Stimulated activated CD4-positive, alpha-beta T cell treated with anti-CD3 and anti-CD28 coated beads, Interleukin-15, amount 100 ng/mL, for 1 hour (primary cell): ENCODE data around the gene CRYBG3.

ENCODE experiments used
- DNase-seq, 2 donors: peaks; one replicate each; pipeline ENCODE4 v3.0.0-alpha.2; 2020; ENCODE audit warnings: low read depth in 1 of 2, low spot score in 1 of 2

Gene CRYBG3

GRCh38 chr3:97835761-97836160 lies 13.9 kb downstream of the CRYBG3 start:
- no peak for DNase-seq

GRCh38 chr3:97838393-97838792 lies 16.6 kb downstream of the CRYBG3 start:
- no peak for DNase-seq

GRCh38 chr3:97839944-97840343 lies 18.1 kb downstream of the CRYBG3 start:
- DNase-seq = no peak

GRCh38 chr3:97841304-97841703 lies 19.5 kb downstream of the CRYBG3 start:
- DNase-seq = no peak

- no peak for DNase-seq
Observed at GRCh38 chr3:97841956-97842355, 20.1 kb downstream of the CRYBG3 start.

DNA sequence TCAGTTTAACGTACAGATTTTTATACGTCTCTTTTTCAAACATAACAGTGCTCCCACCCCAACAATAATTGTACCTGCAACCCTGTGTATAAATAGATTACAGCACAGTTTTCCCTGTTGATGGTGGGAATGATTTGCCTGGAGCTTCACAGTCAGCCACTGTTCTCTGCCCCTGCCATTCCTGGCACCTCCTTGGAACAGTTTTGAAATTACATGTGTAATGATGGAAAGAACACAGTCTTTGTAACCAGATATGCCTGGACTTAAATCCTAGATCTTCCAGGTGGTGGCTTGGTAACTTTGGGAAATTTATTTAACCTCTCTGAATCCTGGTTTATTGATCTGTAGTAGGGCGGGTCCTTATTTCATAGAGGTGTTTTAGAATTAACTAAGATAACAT lies 27.0 kb downstream of the CRYBG3 start:
- no peak for DNase-seq

GRCh38 chr3:97857401-97857800 lies 35.6 kb downstream of the CRYBG3 start:
- DNase-seq = no peak

- no peak for DNase-seq
Observed at GRCh38 chr3:97860364-97860763, 38.6 kb downstream of the CRYBG3 start.

DNA sequence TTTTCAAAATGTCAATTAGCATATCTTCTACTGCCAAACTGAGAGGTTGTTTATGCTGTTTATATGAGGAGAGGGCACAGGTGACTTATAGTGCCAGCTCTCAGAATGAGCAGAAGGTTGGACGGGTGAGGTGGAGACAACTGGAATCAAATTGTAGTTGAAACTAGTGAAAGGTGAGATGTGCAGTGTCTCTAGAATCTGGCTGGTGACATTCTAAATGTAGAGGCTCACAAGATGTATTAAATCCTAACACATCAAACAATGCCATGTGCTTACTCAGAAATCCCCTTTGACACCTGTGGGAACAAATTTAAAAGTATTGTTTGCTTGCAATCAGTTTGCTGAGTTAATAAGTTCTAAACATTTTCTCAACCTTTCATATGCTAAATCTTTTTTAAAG lies 40.8 kb downstream of the CRYBG3 start:
- no peak for DNase-seq

DNA sequence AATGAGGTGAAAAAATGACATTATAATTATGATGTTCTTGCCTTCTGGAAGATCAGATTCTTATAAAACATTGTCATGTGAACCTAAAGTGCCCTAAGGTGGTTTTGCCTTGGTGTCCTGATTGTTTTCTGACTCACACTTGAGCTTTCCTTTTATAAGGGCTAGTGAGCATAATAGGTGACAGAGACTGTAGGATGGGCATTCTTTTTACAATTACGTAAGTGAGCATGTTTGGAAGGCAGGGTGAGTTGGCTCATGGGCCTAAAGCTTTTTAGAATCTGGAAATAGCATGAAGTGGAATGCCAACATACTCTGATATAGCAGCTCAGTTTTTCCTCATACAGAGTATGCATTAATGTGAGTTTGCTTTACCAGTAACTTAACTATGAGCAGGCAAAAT lies 41.2 kb downstream of the CRYBG3 start:
- no peak for DNase-seq

GRCh38 chr3:97863775-97864174 lies 42.0 kb downstream of the CRYBG3 start:
- DNase-seq = no peak

- no peak for DNase-seq
Observed at GRCh38 chr3:97871186-97871585, 49.4 kb downstream of the CRYBG3 start.

- peak in 1 of 2 donors; percentile 4 for DNase-seq
Observed at GRCh38 chr3:97871801-97872524, 50.2 kb downstream of the CRYBG3 start.

DNA sequence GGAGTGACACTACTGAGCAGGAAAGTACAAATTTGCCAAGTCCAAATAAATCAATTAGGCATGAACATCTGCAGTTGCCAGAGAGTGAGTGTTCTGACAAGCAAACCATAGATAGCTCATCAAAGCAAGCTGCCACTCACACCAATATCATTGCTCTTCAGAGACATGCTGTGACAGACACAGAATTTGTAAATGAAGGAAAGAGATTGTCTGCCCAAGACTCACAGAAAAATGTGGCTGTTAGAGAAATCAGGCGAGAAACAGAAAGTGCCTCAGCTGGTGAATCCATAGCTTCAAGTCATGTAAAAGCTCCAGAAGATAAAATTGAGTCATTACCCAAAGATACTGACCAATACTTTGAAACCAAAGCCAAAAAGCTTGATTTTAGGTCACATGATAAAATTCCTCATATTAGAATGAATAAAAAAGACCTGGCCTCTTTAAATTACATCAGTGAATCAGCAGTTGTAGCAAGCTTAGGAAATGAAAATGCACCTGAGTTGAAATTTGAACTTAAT lies 50.8 kb downstream of the CRYBG3 start:
- no peak for DNase-seq

DNA sequence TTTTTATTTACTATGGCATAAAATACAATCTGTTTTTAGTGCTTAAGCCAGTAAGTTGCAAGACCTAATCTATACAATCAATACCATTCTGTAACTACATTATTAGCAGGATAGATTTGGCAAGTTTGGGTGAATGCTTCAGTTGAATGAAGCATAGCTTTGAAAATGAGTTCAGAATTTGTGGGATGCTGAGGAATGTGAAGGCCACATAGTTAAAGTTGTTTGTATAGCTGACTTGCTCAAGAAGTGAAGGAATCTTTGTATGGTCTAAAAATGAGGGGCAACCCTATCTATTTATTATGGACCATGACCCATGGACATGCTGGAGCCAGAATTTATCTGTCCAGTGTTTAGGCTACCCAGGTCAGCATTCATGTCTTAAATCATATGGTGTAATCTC lies 58.5 kb downstream of the CRYBG3 start:
- DNase-seq = no peak

- DNase-seq = no peak
Observed at GRCh38 chr3:97882975-97883598, 61.3 kb downstream of the CRYBG3 start.

DNA sequence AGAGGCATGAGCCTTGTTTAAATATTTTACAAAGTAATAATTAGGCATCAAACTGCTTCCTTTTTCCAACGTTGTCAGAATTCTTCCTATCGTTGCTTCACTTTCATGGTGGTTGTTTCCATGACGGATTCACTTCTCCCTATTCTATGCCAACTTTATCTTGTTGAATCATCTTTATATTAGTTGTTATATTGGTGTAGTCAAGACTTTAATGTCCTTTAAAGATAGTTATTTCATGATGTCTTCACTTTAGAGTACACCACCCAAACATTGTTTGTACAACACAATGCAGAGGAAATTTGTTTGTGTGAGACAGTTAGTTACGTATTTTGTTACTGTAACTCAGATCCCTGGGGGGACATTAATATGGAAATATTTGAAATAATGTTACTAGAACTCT lies 61.9 kb downstream of the CRYBG3 start:
- no peak for DNase-seq

DNA sequence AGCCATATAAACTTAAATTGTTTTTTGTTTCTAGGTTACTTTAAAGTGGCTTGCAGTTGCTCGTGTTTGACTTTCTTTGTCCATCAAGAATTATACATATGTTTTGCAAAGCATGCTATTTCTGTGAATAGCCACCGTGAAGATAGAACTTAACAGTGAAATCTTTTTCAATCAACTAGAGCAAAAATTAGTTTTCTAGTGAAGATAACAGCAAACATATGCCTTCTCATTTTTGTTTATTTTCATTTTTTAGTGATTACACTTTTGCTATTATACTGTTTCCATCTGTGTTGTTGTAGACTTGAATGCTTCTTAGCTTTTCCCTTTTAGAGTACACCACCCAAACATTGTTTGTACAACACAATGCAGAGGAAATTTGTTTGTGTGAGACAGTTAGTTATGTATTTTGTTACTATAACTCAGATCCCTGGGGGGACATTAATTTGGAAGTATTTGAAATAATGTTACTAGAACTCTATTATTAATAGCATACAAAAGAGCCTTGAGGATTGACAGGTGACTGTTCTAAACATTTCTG lies 62.8 kb downstream of the CRYBG3 start:
- no peak for DNase-seq

DNA sequence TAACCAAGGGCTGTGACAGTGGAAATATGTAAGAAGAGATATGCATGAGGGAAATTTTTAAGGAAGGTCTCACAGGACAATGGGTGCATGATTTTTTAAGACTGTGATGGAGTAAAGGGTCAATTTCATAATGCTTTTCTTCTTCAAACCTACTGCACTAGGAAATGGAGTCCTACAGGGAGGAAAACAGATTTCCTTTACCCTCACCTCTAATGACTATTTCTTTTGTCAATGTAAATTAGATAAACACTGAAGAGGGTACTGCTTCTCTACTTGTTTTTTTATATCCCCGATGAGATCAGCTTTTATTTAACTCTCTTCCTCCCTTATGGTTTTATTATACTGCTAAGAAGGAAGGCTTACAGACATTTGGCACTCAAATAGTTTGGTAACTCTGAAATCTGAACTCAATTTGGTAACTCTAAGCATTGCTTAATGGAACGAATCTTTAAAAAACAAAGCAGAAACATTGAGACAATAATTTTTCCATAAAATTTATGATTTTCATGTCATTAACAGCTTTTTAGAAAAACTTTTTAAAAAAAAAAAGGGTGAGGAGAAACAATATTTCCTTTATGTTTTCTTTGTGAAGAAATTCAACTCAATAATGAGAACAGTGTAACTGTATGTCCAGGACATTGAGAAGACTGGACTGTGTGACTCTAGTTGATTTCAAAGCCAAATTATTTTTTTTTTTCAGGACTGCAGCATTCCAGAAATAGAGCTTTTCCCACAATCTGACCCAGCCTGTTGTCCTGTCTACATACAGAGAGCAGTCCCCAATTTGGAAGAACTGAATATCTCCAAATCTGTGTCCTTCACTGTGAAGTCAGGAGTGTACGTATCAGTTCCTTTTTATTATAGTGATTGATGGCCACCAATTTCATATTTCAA lies 64.4 kb downstream of the CRYBG3 start:
- DNase-seq = no peak

GRCh38 chr3:97889814-97890213 lies 68.0 kb downstream of the CRYBG3 start:
- DNase-seq = no peak

DNA sequence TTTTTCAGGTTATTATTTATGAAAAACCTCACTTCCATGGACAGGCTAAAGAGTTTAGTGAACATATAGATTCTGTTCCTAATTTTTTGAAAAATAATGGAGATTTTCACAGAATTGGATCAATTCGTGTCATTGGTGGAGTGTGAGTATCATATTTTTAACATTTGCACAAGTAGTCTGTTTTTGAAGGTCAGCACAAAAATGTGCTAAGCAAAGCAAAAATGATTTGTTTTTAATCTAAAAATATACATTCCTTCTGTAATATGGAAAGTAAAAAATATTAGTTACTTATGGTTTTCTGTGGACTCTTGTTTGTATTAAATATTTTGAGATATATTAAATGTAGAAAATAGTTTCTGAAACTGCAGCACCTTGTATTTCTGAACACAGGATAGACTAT lies 71.0 kb downstream of the CRYBG3 start:
- DNase-seq = no peak

DNA sequence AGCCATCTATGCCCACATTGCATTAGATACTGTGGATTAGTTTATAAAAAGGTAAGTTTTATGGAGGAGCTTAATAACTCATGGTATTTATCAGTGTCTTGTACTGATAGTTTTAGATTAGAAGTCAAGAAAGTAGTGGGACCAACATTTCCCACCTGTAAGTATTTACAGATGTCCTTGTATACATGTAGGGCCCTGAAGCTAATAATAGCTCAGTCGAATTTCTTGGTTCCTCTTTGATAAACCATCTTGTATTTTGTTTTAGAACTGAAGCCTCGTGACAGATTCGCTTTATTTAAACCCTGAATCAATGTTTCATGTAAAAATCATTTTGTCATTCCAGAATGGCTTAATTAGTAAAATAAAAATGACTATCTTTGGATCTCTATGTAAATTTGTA lies 73.4 kb downstream of the CRYBG3 start:
- DNase-seq = no peak
